ENCODE results near the gene KMO. TPM values are rescaled to one million over a fixed set of nuclear protein-coding genes. Genes with fewer than 3 reads are reported as not detected.
A peak's percentile ranks its signal among the peaks of the same experiment; 100 is the strongest.

The KMO gene
- total RNA-seq, 1 donor from 2014 or later, result 0.56 TPM

DNA sequence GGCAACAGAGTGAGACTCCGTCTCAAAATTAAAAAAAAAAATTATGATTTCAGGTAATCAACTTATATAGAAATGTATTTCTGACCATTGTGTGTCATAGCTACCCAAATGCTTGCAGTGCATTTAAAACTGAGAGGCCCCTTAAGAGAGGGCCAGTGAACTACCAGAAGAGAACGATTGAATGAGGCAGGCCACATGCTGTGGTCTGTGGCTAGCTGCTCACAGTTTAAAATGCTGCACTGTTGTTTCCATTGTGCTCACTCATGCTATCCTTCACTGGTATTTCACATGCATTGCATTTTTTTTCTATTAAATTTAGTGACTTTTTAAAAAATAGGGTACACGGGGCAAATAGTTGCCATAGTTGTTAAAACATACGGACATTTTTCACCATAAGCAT is 82.0 kb downstream of the KMO start:
- DNase-seq (no peak), ATAC-seq (ENCODE audit: poor library complexity) (no peak)
- intact Hi-C loops (cut with DNase I), result loop anchor here (10.0 kb wide), 2 partner anchors 221 to 381 kb away; partner anchors contain the start of gene MAP1LC3C

DNA sequence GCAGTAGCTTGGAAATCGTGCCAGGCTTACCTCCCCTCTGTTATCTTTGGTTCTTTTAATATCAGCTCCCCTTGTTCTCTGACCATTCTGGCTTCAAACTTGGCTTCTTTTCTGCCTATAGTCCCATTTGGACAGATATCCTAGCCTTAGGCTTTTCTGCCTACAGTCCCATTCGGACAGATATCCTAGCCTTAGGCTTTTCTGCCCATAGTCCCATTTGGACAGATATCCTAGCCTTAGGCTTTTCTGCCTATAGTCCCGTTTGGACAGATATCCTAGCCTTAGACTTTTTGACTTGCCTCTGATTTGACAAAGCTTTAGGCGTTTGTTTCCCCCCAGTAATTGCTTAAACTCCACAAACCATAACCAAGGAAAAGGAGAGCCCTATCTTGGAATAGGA is 82.4 kb downstream of the KMO start:
- DNase-seq, result no peak
- ATAC-seq (ENCODE audit: poor library complexity), result no peak
- intact Hi-C loops (cut with DNase I), result loop anchor here (10.0 kb wide), 2 partner anchors 220 to 380 kb away; partner anchors contain the start of gene MAP1LC3C

DNA sequence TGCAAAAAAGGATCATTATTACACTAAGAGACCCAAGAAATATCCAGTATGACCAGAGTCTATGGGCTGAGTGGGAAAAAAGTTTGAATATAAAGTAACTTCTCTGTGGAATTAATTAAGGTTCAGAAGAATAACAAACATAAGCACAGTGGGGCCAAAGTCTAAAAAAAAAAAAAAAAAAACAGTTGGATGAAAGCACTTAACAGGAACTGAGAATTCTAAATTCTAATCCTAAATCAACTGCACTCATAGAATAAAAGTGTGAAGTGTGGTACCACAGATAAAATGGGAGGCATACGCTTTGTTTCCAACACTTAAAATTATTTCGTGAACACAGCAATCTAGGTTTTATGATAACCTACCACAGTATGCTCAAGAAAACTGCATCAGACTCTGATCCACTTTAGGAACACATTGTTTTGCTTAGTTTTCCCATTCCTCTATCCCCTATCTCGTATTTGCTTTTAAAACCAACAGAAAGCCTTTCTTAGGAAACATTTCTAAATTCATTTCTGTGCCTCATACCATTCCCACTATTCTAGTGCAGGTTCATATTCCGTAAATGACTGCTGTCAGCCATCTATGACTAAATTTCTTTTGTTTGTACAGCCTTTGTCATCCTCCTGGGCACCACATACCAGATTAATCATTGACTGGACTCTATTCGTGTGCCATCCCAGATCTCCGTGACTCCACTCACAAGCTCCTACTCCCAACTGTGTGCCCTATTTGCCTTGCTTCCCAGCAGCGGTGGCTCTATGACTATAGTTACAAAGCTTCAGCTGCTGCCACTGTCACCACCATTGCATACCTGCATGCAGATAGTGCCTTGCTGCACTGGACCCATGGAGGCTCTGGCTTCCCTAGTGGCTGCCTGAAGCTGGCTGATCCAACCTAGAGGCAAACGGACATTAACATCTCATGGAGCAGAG is 83.1 kb downstream of the KMO start:
- intact Hi-C loops (cut with DNase I), result loop anchor here (10.0 kb wide), 2 partner anchors 219 to 379 kb away; partner anchors contain the start of gene MAP1LC3C
- no peak for ATAC-seq (ENCODE audit: poor library complexity)
- DNase-seq, result no peak

DNA sequence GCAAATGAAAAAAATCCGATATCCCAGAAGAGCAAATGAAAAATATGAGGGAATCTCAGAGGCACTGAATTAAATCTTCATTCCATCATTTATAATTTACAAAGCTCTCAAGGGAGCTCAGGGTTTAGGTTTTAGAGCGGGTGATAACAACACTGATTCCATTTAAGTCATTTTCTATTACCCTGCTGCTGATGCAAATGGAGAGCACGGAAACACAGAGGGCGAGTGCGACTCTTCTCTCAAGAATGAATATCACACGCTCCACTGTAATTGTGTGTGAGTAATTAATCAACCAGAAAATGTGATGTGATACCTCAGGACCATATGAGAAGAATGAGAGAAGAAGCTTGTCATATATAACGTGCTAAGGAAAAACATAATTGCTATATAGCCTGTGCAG is 85.2 kb downstream of the KMO start:
- ATAC-seq (ENCODE audit: poor library complexity), result no peak
- intact Hi-C loops (cut with DNase I), result loop anchor here (10.0 kb wide), 2 partner anchors 217 to 377 kb away; partner anchors contain the start of gene MAP1LC3C

DNA sequence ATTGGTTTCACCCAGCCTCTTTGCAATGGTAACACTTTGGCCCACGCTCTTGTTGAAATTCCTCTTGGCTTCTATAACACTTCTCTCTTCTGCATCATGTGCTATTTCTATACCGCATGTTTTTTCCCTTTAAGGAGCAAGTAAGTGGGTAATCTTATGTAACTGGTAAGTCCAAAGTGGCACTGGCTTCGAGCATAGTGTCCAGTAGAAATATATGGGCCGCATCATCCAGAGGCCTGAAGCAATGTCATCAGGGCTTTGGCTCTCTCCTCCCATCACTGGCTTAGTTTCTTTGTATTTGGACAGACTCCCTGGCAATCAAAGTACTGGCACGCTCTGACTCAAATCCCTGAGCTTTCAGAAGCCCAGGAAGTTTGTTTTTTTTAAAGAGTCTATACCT is 90.5 kb downstream of the KMO start:
- ATAC-seq (ENCODE audit: poor library complexity) (peak; percentile 45), DNase-seq (no peak)
- intact Hi-C loops (cut with DNase I), result no loop called here

More for the DNA sequence above, 85.2 kb downstream of the KMO start:
- no peak for DNase-seq

DNA sequence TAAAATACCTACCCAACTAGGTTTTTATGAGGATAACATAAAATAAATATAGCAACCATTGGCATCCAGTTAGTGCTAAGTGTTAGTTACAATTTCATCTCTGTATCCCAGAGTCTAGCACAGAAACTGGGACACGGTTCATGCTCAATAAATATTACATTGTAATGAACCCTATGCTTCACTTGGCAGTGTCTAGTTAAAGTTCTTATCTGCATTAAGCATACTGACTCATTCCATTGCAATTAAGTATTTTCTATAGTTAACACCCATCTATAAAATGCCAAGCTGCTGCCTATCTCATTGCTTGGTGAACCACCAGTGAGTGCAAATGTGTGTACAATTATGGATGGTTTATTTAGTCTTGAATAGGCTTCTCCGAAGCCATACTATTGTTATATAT is 92.8 kb downstream of the KMO start:
- intact Hi-C loops (cut with DNase I), result no loop called here
- DNase-seq (no peak), ATAC-seq (ENCODE audit: poor library complexity) (no peak)

DNA sequence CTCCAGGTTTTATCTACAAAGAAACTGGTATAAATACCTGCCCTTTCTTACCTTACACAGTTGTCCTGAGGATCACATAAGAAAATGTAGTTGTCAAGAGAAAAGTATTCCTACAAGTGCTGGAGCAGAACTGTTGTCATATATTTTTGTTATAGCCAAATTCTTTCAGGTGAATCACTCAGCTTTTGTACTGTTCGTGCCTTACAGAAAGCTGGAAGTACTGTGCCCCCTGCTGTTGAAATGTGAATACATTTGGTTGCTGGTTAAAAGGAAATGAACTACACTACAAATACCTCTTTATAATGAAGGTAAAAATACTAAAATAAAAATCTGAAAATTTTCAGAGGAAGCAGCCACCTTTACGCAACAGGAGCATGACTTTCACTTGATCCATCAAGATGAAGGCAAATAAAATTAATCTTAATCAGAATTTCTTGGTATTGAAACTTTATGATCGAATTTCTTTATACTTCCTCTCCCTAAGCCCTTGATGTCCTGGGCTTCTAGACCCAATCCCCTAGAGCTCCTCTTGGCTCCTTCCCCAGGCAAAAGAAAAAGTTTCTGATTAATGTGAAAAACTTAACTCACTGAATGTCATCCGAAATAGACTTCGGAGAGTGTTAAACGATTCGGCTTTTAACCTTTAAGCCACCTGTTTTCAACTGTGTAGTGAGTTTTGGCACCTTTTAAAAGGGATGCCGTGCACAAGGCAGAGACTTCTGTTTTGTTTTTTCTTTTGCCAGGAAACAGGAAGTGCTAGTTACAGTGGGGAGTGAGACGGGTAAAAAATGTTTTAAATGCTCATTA is 95.5 kb downstream of the KMO start:
- DNase-seq (no peak), ATAC-seq (ENCODE audit: poor library complexity) (no peak)
- intact Hi-C loops (cut with DNase I), result no loop called here

DNA sequence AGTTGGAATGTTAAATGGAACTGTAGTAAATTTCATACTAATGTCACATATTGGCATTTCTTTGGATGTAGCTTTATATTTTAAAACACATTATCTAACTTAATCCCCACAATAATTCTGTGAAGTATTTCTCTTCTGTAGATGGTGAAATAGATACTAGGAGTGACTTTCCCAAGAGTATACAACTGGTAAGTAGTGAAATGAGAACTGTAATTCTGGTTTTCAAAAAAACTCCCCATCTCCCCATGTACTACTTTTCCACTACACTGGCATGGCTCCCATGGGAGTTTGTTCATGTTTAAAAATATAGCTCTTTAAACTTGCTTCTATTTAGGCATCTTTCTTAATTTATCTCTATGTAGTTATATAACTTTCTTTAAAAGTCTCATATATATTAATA is 97.8 kb downstream of the KMO start:
- ATAC-seq (ENCODE audit: poor library complexity) (no peak), DNase-seq (no peak)
- intact Hi-C loops (cut with DNase I), result no loop called here

DNA sequence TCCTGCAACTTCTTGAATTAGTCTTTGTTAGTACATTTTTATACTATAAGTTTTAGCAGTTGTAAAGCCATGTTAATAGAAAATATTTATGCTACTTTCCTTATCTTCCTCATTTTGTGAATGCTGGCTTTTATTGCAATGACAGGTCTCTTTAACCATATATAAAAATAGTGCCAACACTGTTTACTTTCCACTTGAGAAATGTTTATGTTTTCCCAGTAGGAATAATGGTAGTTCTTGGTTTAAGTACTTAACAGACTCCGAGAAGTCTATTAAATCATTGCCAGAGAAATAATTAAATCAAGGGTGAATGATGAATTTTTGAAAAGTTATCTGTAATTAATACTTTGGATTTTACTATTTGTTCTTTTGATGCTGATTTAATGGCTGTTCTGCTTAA is 98.3 kb downstream of the KMO start:
- intact Hi-C loops (cut with DNase I), result no loop called here
- DNase-seq (no peak), ATAC-seq (ENCODE audit: poor library complexity) (no peak)

DNA sequence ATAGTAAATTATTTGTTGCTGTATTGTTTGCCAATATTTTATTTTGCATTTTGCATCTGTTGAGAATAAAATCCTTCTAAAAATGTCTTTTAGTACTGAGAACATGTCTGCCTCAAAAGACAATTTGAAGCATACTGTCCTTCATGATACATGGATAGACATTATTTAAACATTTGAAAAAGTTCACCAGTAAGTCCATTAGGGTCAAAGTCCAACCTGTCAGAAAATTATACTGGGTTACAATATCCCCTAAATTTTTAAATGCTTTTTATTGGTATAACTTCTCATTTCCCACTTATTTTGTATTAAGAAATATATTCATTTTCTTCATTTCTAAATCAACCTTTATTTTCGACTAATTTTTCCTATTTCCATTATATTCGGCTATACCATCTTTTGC is 98.7 kb downstream of the KMO start:
- intact Hi-C loops (cut with DNase I), result no loop called here
- DNase-seq (no peak), ATAC-seq (ENCODE audit: poor library complexity) (no peak)

DNA sequence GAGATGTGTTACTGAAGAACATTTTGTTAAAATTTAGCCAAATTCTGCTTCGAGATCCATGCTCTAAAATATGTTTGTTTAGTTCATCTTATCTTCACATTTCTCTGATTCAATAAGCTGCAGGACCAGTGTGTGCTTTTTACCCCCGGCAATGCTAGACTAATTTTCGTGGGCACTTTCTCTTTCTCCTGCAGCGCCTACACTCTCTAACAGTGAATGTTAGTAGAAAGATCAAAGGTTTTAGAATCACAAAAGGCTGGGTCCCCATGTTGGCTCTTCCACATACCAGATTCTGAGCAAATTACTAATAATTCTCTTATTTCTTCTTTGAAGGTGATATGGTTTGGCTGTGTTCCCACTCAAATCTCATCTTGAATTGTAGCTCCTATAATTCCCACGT is 99.5 kb downstream of the KMO start:
- ATAC-seq (ENCODE audit: poor library complexity) (no peak), DNase-seq (no peak)
- intact Hi-C loops (cut with DNase I), result no loop called here

DNA sequence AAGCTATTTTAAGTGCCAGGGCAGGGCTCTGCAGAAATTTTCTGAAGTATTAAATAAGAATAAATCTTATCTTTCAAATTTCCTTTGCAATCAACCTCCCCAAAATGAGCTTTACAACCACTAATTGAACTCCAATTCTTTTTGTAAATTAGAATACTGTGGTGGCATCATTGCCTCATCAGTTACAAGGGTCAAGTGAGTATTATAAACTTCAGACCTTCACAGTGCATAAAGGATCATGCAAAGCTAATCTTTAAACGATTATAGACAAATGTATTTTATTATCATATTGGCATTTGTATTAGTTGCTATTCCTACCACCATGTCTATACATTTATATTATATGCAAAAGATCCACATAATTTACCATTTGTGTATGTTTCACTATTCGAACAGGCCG is 100.8 kb downstream of the KMO start:
- intact Hi-C loops (cut with DNase I), result no loop called here
- no peak for DNase-seq
- no peak for ATAC-seq (ENCODE audit: poor library complexity)

DNA sequence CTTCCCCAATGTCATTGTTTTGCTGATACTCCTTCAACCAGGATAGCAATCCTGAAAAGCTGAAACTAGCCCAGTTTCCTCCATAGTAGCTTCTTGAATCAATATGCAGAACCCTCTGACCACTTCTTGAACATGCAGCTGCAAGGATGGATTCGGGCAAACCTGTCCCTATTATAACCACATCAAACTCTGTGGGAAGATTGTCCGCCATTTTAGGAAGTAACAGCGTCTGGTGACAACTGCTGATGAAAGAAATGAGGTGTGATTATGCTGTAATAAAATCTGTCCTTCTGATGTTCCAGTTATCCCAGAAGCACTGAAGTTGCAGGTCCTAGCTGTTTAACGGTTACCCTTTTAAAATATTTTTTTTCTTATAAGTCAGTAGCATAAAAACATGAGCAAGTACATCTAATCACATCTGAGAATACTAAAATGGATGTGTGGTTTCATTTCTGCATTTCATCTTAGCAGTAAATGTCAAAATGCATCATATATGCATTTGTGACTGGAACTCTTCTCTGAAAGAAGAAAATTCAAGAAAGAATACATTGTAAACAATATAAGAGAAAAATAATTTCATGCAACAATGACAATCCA is 103.5 kb downstream of the KMO start:
- no peak for DNase-seq
- intact Hi-C loops (cut with DNase I), result no loop called here
- ATAC-seq (ENCODE audit: poor library complexity), result no peak

DNA sequence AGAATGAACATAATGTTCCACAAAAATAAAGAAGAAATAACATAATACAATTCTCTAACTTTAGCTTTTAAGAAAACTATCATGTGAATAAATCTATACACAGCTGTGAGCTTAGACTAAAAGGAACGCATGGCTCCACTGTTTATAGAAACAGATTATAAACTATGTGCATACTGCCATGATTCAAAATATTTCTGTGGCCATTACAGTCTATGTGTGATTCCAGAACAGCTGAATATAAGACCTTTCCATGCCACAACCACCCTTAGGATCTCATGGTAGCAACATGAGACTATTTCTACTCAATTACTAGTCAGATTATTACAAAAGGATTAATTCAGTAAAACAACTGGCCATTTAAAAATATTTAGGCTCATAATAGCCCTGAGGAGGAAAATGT is 104.1 kb downstream of the KMO start:
- ATAC-seq (ENCODE audit: poor library complexity) (no peak), DNase-seq (no peak)
- intact Hi-C loops (cut with DNase I), result no loop called here

DNA sequence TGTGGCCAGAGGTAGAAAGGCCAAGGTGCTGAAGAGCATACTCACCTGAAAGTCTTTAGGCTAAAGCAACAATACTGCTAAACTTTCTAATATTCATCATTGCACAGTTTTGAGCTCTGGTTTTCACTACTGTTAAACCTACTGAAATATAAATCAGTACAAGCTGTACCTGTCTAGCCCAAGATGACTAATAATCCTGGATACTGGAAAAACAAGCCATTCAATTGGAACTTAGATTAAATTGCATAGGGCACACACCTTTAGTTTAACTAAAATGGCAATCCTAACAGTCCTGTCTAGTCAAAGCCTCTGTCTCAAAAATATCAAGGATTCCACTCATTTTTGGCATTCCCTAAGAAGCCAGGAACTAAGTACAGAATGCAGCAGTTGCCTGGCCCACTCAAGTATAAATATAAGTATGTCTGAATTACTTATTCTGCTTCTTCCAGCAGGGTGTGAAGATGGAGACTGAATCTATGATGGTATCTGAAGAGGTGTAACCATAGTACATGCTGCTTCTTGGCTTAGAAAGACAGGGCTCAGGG is 104.9 kb downstream of the KMO start:
- intact Hi-C loops (cut with DNase I), result no loop called here
- ATAC-seq (ENCODE audit: poor library complexity), result no peak
- DNase-seq, result no peak

DNA sequence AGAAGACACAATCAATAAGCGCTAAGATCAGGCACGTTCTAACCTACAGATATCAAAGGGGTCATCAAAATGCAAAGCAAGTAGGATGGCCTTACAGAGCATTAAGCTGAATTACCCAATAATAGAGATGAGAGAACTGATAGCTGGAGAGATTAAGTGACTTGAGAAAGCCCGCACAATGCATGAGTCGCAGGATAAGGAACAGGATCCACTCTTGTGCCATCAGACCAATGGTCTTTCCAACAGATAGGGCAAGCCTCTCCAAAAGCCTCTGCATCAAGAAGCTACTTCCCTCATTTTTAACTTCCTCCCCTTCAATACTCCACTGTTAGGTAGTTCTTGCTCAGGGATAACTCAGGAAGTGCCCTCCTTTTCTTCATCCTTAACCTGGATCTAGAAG is 105.4 kb downstream of the KMO start:
- DNase-seq (no peak), ATAC-seq (ENCODE audit: poor library complexity) (no peak)
- intact Hi-C loops (cut with DNase I), result no loop called here

DNA sequence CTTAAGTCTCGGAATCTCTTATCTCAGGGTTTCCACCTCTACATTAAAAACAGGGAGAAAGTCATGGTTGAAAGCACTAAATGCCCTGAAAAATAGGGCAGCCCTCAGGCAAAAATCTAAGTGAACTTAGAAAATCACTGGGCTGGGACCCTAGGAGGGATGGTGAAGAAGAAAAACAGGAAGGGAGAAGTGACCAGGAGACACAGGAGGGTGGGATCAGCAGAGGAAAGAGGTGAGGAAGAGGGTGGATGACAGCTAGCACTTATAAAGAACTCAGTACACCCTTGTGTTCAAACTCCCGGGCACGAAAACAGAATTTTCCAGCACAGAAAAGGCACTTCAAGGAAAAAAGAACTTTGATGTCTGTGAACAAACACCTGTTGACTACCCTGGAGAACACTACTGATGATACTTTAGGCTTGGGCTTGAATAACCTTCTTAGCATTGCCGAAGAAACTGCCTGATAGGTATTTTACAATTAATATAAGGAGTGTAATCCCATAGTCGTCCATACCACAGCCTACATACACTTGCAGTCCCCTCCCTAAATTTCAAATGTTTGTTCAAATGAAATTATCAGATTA is 106.0 kb downstream of the KMO start:
- intact Hi-C loops (cut with DNase I), result no loop called here
- ATAC-seq (ENCODE audit: poor library complexity) (no peak), DNase-seq (no peak)

DNA sequence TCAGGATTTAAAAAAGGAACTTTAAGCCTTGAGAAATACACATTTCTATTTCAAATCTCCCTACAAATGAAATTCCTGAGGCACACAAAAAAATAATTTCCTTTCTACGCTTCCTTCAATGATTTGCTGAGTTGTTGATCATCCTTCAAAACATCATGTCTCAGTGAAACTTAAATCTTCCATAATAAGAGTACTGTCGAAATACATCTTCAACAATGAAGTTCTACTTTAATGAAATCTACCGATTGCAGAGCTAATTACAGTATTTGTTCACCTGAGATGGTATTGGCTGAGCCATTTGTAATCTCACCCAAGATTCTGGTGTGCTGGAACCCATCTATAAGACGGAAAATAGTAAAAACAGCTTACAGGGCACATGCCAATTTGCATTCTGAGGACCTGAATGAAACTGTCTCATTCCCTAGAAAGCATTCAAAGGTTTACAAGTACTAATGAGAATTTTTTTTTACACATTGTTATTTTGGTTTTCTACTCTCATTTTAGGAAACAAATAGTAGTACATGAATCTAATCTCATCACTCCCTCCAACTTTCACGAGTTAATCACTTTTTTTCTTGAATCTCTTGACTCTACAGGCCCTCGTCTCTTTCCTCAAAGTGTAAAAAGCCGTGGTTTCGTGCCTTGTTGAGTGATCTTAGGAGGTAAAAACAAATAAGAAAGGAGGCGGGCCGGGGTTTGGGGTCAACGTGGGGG is 106.9 kb downstream of the KMO start:
- intact Hi-C loops (cut with DNase I), result no loop called here
- DNase-seq (no peak), ATAC-seq (ENCODE audit: poor library complexity) (no peak)

Measured in Right ventricle myocardium superior (tissue), 1 donor.